Stimulated activated naive B cell treated with anti-CD40 and anti-IgM and Interleukin-4, amounts not matched to agents 10 μg/mL and 1 μg/mL and 100 μg/mL, for 72 hours (primary cell): Measurements from ENCODE around the gene FIGN.
A peak's percentile ranks its signal among the peaks of the same experiment; 100 is the strongest.

Source experiments
- ATAC-seq, 2 donors: fragments of 150-1000 bp; cut with Tn5 transposase; replicated peaks; 2 replicates each; pipeline ENCODE4 v1.10.0; 2021; ENCODE audit warnings: moderate library complexity in 1 of 2
- DNase-seq: peaks from one replicate; pipeline ENCODE4 v3.0.0; 2021
- H3K27ac Mint-ChIP-seq: one replicate; pipeline ENCODE4 v1.8.0; 2022; ENCODE audit warnings: mild to moderate bottlenecking, mixed read lengths
- H3K27me3 Mint-ChIP-seq, 2 donors: one replicate each; pipeline ENCODE4 v1.8.0; 2022; ENCODE audit warnings: mixed read lengths in 2 of 2
- H3K36me3 Mint-ChIP-seq, 2 donors: one replicate each; pipeline ENCODE4 v1.8.0; 2022; ENCODE audit warnings: mixed read lengths in 2 of 2, mild to moderate bottlenecking in 1 of 2
- H3K4me1 Mint-ChIP-seq, 2 donors: one replicate each; pipeline ENCODE4 v1.8.0; 2022; ENCODE audit warnings: mixed read lengths in 2 of 2, mild to moderate bottlenecking in 1 of 2
- H3K4me3 Mint-ChIP-seq, 2 donors: one replicate each; pipeline ENCODE4 v1.8.0; 2022; ENCODE audit warnings: mild to moderate bottlenecking in 2 of 2, mixed read lengths in 2 of 2, moderate library complexity in 1 of 2
- H3K9me3 Mint-ChIP-seq, 2 donors: one replicate each; pipeline ENCODE4 v1.8.0; 2022; ENCODE audit warnings: mixed read lengths in 2 of 2, mild to moderate bottlenecking in 1 of 2

The FIGN gene, protein sequence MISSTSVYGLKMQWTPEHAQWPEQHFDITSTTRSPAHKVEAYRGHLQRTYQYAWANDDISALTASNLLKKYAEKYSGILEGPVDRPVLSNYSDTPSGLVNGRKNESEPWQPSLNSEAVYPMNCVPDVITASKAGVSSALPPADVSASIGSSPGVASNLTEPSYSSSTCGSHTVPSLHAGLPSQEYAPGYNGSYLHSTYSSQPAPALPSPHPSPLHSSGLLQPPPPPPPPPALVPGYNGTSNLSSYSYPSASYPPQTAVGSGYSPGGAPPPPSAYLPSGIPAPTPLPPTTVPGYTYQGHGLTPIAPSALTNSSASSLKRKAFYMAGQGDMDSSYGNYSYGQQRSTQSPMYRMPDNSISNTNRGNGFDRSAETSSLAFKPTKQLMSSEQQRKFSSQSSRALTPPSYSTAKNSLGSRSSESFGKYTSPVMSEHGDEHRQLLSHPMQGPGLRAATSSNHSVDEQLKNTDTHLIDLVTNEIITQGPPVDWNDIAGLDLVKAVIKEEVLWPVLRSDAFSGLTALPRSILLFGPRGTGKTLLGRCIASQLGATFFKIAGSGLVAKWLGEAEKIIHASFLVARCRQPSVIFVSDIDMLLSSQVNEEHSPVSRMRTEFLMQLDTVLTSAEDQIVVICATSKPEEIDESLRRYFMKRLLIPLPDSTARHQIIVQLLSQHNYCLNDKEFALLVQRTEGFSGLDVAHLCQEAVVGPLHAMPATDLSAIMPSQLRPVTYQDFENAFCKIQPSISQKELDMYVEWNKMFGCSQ

DNA sequence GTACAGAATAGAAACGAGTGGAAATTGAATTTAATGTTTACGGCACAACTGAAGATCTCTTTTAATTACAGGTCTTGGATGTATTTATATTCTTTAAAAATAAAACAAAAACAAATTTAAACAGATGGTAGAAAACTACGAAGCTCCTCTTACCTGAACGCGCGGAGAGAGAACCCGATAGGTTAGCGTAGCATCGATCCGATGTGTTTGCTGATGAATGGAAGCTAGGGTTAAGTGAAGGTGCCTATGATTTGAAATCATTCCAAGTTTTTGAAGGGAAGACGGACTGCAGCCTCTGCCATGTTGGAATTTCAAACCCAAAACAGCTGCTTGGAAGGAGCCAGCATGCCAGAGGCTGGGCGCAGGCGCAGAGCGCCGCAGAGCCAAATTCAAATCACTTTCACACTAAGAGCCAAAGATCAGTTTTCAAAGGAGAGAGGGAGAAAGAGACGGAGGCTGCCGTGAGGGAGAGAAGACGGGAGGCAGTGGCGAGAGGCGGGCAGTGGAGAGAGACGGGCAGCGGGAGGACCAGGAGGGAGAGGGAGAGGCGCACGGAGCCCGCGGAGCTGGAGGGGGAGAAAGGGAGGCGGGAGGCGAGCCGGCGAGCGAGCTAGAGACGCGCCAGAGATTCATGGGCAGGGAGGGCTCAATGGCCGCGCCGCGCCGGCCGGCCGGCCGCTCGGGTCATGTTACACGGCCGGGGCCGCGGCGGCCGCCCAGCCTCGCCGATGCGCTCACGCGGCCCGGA, at the start of gene FIGN:
TSS of gene FIGN (minus strand) at position 324 of the 748 bp plus-strand sequence. CDS start 1,081 bp downstream, outside the sequence.
- DNase-seq (no peak), ATAC-seq (no peak)
- Mint-ChIP-seq H3K27me3 (peaks cover 38 to 46% of the 10 kb centered on the region in 2 donors), H3K4me3 (peak within 1 kb of the TSS; percentile 78 to 81), H3K27ac (peak within 1 kb of the TSS; percentile 22), H3K9me3 (no peaks in the 10 kb centered on the region), H3K36me3 (no peaks in the 10 kb centered on the region), H3K4me1 (peaks cover 6% of the 10 kb centered on the region in 2 donors)

DNA sequence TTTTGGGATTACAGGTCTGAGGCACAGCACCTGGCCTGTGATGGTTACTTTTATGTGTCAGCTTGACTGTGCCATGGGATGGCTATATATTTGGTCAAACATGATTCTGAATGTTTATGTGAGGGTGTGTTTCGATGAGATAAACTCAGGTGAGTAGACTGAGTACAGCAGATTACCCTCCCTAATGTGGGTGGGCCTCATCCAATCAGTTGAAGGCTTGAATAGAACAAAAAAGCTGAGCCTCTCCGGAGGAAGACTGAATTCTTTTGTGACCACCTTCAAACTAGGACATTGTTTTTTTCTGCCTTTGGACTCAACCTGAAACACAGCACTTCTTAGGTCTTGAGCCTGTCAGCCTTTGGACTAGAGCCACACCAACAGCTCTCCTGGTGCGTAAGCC, 49.4 kb upstream of the FIGN start:
- ATAC-seq, result no peak
- H3K4me3 Mint-ChIP-seq, result no peak overlapping the region
- no peaks in the 10 kb centered on the region for H3K36me3 Mint-ChIP-seq
- no peaks in the 10 kb centered on the region for H3K9me3 Mint-ChIP-seq
- H3K27me3 Mint-ChIP-seq, result no peaks in the 10 kb centered on the region
- no peak for DNase-seq
- no peak overlapping the region for H3K27ac Mint-ChIP-seq
- no peaks in the 10 kb centered on the region for H3K4me1 Mint-ChIP-seq

DNA sequence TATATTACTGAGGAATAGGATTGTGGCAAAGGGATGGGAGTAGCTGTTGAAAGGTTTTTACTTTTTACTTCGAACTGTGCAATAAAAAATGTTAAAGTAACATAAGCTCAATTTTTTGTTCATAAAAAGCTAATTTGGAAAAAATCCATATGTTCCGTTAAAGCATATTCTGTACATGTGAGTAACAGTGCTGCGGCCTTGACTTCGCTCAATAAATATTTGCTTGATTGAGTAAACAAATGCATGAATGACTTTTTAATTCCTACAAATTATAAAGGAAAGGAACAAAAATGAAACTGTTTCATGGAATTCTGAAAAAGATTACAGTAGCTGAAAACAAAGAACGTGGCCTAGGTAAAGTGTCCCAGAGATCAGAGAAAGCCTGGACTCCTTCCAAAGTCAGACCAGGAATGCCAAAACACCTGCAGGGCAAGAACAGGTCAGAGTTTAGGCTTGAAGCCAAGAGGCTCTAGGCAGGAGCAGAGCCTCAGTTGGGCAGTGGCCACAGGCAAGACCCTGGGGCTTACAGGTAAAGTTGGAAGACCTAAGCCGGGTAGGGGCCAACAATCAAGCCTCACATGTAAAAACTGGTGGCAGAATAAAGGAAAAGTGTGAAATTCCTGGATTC, 44.3 kb upstream of the FIGN start:
- H3K27me3 Mint-ChIP-seq, result no peaks in the 10 kb centered on the region
- no peaks in the 10 kb centered on the region for H3K4me1 Mint-ChIP-seq
- no peak for DNase-seq
- H3K9me3 Mint-ChIP-seq, result no peaks in the 10 kb centered on the region
- no peak overlapping the region for H3K4me3 Mint-ChIP-seq
- H3K36me3 Mint-ChIP-seq, result no peaks in the 10 kb centered on the region
- no peak for ATAC-seq
- H3K27ac Mint-ChIP-seq, result no peak overlapping the region

DNA sequence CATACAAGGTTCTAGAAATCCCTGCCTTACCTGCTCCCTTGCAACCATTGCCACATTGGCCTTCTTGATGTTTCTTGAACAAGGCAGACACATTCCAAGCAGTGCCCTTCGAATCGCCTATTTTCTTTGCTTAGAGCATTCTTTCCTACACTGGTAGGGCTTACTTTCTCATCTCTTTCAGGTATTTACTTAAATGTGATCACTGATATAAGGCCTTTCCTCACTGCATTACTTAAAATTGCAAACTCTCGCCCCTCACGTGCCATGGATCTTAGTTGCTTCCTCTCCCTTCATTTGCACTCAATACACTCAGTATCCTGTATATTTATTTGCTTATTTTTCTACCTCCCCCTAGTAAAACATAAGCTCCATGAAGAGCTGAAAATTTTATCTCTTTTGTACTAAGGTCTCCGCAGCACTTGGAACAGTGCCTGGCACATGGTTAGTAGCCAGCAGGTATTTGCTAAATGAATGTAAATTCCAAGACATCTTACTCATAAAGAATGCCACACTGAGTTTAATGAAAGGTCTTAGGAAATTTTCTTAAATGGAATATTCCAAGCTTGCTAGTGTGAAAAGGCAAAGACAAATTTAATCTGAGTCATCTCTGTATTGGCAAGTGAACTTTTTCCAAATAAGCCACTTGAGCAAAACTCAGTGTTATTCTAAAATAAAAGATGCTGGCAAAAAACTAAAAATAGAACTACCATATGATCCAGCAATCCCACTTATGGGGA, 42.4 kb upstream of the FIGN start:
- Mint-ChIP-seq H3K9me3 (no peaks in the 10 kb centered on the region), H3K4me3 (no peak overlapping the region), H3K36me3 (no peaks in the 10 kb centered on the region), H3K4me1 (no peaks in the 10 kb centered on the region), H3K27me3 (no peaks in the 10 kb centered on the region), H3K27ac (no peak overlapping the region)
- ATAC-seq, result no peak
- DNase-seq, result no peak

DNA sequence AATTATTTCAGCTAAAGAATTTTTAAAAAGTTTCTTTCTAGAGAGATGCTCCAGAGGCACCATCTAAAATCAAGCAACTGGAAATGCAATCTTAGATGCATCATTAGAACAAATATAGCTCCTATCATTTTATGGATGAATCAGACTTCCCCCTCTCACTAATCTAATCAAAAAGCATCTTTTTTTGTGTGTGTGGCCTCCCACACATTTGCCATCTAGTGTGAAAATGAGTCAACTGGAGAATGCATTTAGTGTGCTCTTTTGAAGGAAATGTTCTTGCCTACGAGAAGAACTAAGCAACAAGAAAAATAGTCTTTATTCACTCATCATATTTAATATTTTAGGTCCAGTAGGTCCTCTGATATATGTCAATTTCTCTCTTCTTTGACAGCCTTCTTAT, 39.5 kb upstream of the FIGN start:
- ATAC-seq (no peak), DNase-seq (no peak)
- no peaks in the 10 kb centered on the region for H3K4me1 Mint-ChIP-seq
- H3K4me3 Mint-ChIP-seq, result no peak overlapping the region
- H3K27me3 Mint-ChIP-seq, result no peaks in the 10 kb centered on the region
- H3K27ac Mint-ChIP-seq, result no peak overlapping the region
- no peaks in the 10 kb centered on the region for H3K36me3 Mint-ChIP-seq
- H3K9me3 Mint-ChIP-seq, result peaks cover 0 to 1% of the 10 kb centered on the region in 2 donors

DNA sequence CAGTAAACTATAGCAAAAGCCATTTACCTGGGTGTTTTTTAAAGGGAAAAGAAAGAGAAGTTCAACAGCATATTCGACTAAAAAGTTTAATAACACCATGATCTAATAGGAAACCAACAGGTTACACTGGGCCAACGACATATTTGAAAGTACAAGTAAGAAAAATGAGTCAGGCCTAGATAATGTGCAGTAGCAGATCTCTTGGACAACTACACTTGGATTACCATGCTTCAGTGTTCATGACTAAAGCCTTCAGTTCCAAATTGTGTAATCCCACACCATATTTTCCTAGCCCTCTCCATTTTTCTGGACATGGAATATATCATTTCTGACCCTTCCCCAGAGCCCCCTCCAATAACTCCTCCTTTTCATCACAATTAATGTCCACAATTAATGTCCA, 39.1 kb upstream of the FIGN start:
- Mint-ChIP-seq H3K27ac (no peak overlapping the region), H3K9me3 (peaks cover 0 to 1% of the 10 kb centered on the region in 2 donors), H3K4me1 (no peaks in the 10 kb centered on the region), H3K36me3 (no peaks in the 10 kb centered on the region), H3K4me3 (no peak overlapping the region), H3K27me3 (no peaks in the 10 kb centered on the region)
- DNase-seq (no peak), ATAC-seq (no peak)

DNA sequence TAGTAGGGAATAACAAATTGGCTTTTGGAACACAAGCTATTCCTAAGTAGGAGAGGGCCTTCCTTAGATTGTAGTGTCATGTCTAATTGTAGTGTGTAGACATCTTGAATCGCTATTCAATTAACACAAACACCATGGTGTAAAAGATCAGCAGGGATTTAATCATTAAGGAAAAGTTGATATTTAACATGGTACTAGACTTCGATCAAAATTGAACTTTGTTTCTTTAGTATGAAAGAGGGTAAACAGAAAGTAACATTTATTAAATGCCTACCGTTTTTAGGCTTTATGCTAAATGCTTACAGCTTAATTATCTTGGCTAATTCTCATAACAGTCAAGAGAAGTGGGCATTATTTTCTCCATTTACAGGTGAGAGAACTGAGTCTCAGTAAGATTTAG, 37.5 kb upstream of the FIGN start:
- ATAC-seq (no peak), DNase-seq (no peak)
- H3K9me3 Mint-ChIP-seq, result peaks cover 0 to 1% of the 10 kb centered on the region in 2 donors

DNA sequence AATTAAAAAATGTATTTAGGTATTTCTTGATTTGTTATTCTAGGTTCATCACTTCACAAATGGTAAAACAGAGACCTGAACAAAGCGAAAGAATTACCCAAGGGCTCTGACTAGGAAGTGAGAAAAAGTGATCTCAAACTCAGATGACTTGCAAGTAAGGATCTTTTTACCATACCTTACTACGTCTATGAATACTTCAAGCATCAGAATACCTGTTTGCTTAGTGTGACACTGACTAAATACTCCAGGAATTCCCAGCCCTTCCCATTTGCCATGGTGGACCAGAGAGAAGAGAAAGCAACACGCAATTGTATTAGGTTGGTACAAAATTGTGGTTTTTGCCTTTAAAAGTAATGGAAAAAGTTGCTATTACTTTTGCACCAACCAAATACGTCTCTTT, 35.8 kb upstream of the FIGN start:
- H3K27me3 Mint-ChIP-seq, result no peaks in the 10 kb centered on the region
- H3K4me3 Mint-ChIP-seq, result no peak overlapping the region
- H3K36me3 Mint-ChIP-seq, result no peaks in the 10 kb centered on the region
- ATAC-seq, result no peak
- DNase-seq, result no peak
- H3K4me1 Mint-ChIP-seq, result no peaks in the 10 kb centered on the region
- no peak overlapping the region for H3K27ac Mint-ChIP-seq
- H3K9me3 Mint-ChIP-seq, result peaks cover 0 to 1% of the 10 kb centered on the region in 2 donors

More for the DNA sequence above, 37.5 kb upstream of the FIGN start:
- H3K27me3 Mint-ChIP-seq, result no peaks in the 10 kb centered on the region
- no peaks in the 10 kb centered on the region for H3K4me1 Mint-ChIP-seq
- H3K4me3 Mint-ChIP-seq, result no peak overlapping the region
- no peak overlapping the region for H3K27ac Mint-ChIP-seq
- H3K36me3 Mint-ChIP-seq, result no peaks in the 10 kb centered on the region

DNA sequence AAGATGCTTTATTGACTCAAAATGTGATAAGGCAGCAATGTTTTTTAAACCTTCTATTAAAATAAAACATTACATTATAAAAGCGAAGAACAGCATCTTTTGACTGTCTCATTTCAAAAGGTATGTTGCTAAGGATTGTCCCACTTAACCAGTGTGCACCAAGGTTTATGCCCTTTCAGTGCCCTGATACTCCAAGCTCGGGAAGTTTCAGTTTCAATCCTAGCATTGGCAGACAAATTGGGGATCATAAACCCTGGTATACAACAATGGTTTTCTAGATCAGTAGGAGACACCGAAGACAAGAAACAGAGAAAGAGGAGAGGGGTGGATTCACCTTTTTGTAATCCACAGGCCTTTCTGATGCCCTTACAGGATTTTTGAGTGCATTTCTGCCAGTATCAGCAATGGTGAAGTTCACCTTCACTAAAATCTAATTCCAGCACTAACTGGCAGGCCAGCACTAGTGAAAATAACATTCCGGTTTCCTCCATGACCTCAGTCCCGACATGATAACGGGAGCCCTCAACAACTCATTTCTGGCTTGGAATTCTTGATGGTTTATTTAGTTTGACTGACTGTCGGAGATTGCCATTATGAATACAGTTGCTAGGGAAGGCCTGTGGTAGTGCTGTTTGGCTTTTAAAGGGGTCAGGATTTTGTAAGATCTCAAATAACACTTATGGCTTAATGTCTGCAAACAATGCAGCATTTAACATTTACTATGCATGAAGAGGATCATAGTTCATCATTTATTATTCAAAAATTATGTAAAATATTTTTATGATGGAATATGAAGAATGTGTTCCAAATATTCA, 33.3 kb upstream of the FIGN start:
- Mint-ChIP-seq H3K9me3 (peaks cover 0 to 1% of the 10 kb centered on the region in 2 donors), H3K4me3 (no peak overlapping the region), H3K36me3 (no peaks in the 10 kb centered on the region), H3K4me1 (no peaks in the 10 kb centered on the region), H3K27ac (no peak overlapping the region), H3K27me3 (no peaks in the 10 kb centered on the region)
- ATAC-seq, result no peak
- DNase-seq, result no peak

DNA sequence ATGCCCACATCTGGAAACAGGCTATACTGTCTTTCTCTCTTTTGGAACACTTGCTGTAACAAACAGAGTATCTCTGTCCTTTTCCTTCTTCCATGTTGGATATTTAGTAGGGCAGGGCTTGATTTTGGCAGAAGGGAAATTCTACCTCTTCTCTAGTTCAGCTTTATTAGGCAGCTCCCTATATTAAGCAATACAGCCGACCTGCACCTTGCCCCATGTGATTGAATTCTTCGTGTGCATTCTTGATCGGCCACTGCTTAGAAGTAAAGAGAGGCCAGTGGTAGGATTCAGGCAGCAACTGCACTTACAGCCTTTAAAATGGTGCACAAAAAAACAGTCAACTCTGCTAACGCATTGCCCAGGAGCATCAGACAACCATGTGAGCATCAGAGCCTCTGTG, 31.3 kb upstream of the FIGN start:
- H3K27me3 Mint-ChIP-seq, result no peaks in the 10 kb centered on the region
- DNase-seq, result no peak
- peaks cover 0 to 1% of the 10 kb centered on the region in 2 donors for H3K9me3 Mint-ChIP-seq
- ATAC-seq, result no peak
- H3K4me1 Mint-ChIP-seq, result no peaks in the 10 kb centered on the region
- H3K36me3 Mint-ChIP-seq, result no peaks in the 10 kb centered on the region
- H3K27ac Mint-ChIP-seq, result no peak overlapping the region
- no peak overlapping the region for H3K4me3 Mint-ChIP-seq

DNA sequence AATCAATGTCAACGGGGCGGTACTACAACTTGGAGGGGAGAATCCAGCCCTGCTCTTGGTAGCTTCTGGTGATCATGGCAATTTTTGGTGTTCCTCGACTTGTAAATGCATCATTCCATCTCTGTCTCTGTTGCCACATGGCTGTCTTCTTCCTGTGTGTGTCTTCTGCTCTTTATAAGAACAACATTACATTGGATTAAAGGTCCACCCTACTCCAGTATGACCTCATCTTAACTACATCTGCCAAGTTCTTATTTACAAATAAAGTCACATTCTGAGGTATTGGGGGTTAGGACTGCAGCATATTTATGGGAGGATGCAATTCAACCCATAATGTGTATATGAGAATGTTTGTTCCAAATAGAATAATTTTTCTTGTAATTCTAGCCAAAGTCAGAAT, 28.8 kb upstream of the FIGN start:
- no peak for ATAC-seq
- Mint-ChIP-seq H3K4me1 (no peaks in the 10 kb centered on the region), H3K9me3 (no peaks in the 10 kb centered on the region)

DNA sequence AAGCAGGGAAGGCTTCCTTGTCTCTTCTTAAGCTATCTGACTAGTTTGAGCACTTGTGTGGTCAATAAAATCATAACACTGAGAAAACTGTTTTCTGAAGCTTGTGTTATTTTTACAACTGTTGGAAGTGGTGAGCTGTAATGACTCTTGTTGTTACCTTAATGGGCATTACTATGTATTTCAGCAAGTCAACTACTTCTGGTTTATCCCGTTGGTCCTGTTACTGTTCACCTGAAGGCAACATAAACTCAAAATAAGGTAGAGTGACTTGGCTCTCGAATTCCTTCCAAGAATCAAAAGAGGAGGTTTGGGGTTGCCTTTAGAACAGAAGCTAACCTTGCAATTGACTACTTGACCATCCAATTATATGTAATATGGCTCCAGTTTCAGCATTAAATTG, 23.2 kb upstream of the FIGN start:
- Mint-ChIP-seq H3K27me3 (peaks cover 0 to 4% of the 10 kb centered on the region in 2 donors), H3K4me3 (no peak overlapping the region), H3K9me3 (no peaks in the 10 kb centered on the region), H3K4me1 (no peaks in the 10 kb centered on the region), H3K27ac (no peak overlapping the region), H3K36me3 (no peaks in the 10 kb centered on the region)
- no peak for ATAC-seq
- no peak for DNase-seq

More for the DNA sequence above, 28.8 kb upstream of the FIGN start:
- no peaks in the 10 kb centered on the region for H3K36me3 Mint-ChIP-seq
- H3K27ac Mint-ChIP-seq, result no peak overlapping the region
- H3K4me3 Mint-ChIP-seq, result no peak overlapping the region
- no peak for DNase-seq
- H3K27me3 Mint-ChIP-seq, result peaks cover 0 to 4% of the 10 kb centered on the region in 2 donors

DNA sequence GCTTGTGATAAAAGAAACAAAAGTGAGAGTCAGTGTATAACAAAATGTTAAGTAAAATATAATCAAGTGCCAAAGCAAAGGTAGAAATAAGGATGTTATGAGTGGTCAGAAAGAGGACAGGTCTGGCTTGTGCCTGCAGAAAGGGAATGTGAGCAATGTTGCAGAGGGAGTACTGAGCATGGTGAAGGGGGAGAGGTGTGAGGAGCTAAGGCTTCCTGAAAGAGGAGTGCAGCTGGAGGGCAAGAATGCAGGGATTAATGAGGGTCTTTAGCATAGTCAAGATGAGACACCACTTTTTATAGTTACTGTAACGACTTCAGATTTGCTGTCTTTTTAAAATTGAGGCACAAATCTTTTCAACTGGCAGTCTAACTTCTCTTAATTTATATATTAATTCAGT, 22.0 kb upstream of the FIGN start:
- Mint-ChIP-seq H3K36me3 (no peaks in the 10 kb centered on the region), H3K9me3 (no peaks in the 10 kb centered on the region), H3K4me3 (no peak overlapping the region), H3K4me1 (no peaks in the 10 kb centered on the region), H3K27me3 (peaks cover 0 to 4% of the 10 kb centered on the region in 2 donors), H3K27ac (no peak overlapping the region)
- ATAC-seq, result no peak
- no peak for DNase-seq
